Posterior vena cava (tissue), 2 donors: Measurements from ENCODE around the gene GABRR2. TPM values are rescaled to one million over a fixed set of nuclear protein-coding genes. Genes with fewer than 3 reads are reported as not detected.

Experiments
- DNase-seq: peaks from one replicate; pipeline ENCODE4 v3.0.0-alpha.2; 2020; ENCODE audit warnings: low spot score
- intact Hi-C, 2 donors: fragments of 100-400 bp; cut with DNase I; formaldehyde crosslinking; loops; one replicate each; pipeline versions ENCODE4 v1.14.1 to v1.14.2; 2022 to 2023
- total RNA-seq, 2 donors: library from RNA; stranded (reverse); fragmentation: NEBNext Ultra II Directional; extraction: Animal tissue kit (Norgen Biotek cat#: 25700); gene quantifications; one replicate each; pipeline ENCODE4 v1.2.1, GENCODE V29; 2021
- donor health status: DM: yes; HTN: yes; CAD: no.
- donor health status: DM: yes; HTN: yes; CAD: no.

Gene GABRR2
- total RNA-seq, 2 donors from 2014 or later, result 0.93 to 1.7 TPM

DNA sequence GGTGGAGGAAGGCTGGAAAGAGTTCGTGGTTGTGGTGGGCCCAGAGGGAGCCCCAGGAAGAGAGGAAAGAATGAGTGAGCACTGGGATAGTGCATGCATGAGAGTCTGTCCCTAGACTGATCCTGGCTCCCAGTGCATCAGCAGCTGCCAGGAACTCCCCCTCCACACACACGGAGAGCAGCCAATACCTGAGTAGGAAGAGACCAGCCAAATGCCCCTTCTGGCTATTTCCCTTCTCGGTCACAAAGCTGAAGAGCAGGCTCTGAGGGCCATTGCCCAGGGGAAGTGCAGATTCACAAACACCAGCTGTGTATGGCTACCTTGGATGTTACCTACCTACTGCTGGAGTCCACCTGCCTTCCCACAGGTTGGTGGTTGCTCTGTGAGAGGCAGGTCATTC is 45.1 kb downstream of the GABRR2 start:
- no peak for DNase-seq
- intact Hi-C loops, result no loop called here

DNA sequence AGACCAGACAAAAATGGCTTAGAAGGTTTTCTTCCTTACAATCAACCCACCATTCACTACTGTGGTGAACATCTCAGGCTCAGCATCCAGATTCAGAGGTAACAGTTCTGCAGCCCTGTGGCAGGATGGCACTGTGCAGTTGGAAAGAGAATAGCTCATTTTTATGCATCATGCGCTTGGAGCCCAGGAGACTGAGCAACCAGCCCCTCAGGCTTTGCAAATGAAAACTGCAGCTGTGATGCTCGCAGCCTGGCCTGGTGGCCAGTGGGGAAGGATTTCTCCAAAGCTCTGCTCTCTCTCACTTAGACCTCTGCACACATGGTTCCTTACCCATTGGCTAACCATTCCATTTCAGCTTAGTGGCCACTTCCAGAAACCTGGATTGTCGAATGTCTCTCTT is 45.8 kb downstream of the GABRR2 start:
- intact Hi-C loops, result no loop called here
- no peak for DNase-seq

DNA sequence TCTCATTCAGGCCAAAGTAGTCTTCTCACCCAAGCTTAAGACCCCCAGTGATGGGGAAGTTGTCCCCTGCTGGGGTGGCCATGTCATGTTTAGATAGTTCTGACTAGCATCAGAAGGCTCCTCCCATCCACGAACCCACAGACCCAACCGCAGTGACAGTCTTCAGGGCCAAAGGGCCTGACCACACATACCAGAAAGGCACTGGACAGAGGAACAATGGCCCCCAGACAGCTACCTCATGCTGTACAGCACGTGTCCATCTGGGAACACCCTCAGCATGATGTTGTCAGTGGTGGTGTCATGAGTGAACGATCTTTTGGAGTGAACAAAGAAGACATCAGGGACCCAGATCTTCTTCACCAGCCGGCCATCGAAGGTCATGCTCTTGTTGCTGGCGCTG is 46.3 kb downstream of the GABRR2 start:
- no peak for DNase-seq
- intact Hi-C loops, result no loop called here

DNA sequence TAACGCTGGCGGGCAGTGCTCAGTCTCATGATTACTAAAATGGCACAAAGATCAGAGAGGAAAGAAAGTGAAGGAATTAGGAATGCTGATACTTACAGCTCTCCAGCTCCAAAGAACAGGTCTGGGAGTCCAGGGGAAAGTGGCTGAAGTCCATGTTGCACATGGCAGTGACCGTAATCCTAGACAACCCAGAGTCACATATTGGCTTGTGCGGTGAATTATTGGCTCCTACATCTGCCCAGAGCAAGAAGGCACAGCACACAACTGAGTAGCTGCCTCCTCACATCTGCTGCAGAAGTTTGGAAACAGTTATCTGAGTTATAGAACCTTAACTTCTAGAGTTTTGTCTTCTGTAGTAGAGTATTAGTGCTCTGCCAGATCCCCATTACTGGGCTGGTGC is 47.2 kb downstream of the GABRR2 start:
- intact Hi-C loops, result no loop called here

DNA sequence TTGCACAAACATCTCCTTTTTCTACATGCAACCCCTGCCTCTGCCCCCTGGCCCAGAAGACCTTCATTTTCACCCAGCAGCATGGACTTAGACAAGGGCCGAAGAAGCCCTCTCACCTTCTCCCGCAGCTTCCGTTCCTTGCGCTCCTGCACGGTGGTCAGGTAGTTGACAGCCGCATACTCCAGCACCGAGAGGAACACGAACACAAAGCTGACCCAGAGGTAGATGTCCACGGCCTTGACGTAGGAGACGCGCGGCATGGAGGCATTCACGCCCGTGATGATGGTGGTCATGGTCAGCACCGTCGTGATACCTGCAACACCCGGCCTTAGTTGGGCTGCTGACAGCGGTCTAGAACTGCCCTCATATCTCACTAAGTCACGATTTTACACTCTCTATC is 50.8 kb downstream of the GABRR2 start:
- intact Hi-C loops, result no loop called here

More for the DNA sequence above, 47.2 kb downstream of the GABRR2 start:
- no peak for DNase-seq

DNA sequence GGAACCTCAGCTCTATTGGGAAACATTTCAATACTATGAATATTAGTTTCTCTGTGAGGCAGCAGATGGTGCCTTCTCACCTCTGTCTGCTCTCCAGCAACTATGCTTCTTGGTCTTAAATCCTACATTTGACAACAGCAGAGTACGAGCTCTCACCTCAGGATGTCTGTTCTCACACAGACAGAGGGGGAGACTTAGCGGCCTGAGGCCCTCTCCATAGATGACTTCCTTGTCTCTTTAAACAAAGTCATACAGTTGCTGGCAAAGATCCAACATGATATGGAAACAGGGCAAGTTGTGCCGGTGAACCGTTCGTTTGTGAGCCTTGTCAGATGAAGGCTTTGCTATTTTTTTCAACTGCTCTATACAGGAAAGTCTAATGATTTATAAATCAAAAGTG is 54.3 kb downstream of the GABRR2 start:
- no peak for DNase-seq
- intact Hi-C loops, result no loop called here

More for the DNA sequence above, 50.8 kb downstream of the GABRR2 start:
- no peak for DNase-seq

DNA sequence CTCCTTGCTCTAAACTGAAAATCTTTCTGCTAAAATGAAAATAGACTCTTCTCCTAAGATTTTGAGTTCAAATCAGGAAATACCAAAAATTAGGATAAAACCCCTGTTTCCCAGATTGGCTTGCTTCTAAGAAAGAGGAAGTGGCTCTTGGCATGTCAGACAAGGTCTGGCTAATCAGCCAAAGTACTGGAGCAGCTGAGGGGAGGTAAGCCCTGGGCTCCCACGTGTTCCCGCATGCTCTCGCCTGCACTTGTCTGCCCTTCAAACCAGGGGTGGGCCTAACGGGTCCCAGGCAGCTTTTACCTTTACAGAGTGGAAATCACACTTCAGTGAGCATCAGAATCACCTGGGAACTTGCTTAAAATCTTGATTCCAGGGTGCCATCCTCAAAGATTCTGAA is 54.8 kb downstream of the GABRR2 start:
- intact Hi-C loops, result no loop called here
- no peak for DNase-seq

DNA sequence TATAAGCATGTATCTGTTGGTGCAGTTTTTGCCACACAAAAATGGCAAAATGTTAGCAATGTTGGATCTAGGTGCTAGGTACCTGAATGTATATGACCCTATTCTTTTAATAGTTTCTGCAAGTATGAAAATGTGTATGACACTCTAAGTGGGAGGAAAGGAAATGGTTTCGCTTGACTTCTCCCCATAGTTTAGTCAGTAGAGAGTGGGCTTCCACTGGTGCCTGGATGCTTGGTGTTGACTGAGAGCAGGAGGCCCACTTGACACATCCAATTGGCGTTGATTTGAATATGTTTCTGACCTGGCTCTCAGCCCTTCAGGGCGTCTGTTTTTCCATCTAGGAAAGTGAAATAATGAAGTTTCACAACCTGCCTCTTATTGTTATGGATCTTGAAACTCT is 56.2 kb downstream of the GABRR2 start:
- no peak for DNase-seq
- intact Hi-C loops, result no loop called here

DNA sequence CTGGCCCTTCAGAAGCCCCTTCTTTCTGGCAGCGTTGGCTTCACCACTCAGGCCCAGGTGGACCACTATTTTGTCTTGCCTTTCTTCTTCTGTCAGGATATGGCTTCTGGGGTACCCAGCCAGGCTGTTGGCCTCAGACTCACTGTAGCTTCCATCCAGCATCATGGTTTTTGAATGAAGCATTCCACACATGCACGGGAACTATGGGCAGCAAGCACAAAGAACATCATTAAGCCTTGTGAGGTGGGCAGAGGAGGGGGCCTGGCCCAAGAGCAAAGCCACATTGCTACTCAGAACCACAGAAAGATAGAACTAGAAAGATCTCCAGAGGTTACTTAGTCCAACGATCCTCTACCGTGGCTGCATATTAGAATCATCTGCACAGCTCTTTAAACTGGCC is 57.3 kb downstream of the GABRR2 start:
- intact Hi-C loops, result no loop called here
- no peak for DNase-seq

DNA sequence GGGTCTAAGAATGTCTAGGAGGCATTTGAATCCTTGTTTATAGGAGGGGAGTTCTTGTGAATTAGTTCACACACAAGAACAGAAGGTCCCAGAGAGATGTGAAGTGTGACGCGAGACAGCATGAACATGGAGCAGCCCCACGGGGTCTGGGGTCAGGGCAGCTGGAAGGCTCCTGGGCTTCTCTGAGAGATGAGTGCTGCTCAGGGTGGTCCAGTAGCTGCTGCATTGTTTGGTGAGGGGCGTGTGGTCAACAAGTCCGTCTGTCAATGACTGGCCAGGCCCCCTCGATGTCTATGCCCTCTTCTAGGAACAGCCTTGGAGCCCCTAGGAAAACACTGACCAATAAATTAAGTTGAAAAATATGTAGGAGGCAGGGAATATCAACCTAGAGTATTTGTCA is 57.8 kb downstream of the GABRR2 start:
- no peak for DNase-seq
- intact Hi-C loops, result no loop called here

DNA sequence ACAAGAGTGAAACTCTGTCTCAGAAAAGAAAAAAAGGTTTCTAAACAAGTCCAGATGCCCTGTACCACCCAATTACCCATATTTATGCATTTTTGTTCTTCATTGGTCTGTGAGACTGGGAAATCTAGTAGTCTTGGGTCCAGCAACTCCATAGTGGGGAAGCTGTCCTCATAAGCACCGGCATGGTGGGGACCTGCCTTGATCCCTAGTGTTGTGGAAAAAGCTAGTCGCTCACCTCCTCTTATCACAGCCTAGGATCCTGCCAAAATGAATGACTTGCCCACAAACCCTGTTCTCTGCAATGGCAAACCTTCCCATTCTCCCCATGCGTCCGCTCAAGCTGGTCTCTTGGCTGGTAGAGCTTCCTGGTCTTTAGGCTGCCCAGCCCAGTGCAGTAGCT is 59.7 kb downstream of the GABRR2 start:
- intact Hi-C loops, result no loop called here

DNA sequence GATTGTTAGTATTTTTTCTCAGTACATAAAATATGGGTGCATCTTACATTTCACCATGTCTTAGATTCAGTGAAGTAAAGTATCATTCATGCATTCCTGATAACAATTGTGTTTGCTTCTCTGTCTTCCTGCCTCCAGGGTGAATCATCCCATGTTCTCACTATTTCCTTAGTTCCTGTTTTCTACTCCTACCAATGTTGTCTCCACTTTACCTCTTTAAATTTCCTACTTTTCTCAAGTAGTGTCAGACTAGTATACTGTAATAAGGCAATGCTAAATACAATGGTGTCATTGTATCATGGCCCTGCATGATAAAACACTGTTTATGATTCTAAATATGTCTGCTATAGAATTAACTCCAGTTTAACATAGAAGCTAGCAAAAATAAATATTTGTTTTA is 60.5 kb downstream of the GABRR2 start:
- no peak for DNase-seq
- intact Hi-C loops, result no loop called here

More for the DNA sequence above, 59.7 kb downstream of the GABRR2 start:
- no peak for DNase-seq

DNA sequence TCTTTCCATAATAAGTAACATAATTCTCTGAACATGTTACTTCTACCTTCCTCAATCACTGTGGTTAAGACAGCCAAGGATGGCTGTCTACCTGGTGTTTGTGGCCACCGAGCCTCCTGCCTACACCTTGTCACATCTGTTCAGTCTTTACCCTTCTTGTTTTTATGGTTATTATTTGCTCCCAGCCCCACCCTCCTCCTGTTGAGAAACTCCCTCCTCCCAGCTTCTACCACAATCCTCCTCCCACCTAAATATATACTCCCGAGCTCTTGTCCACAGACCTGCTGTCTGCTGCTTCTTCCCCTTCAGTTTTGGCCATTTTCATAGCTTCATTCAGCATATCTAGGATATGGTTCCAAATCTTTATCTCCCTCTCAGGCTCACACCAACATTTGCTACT is 62.2 kb downstream of the GABRR2 start:
- DNase-seq, result no peak
- intact Hi-C loops, result no loop called here

DNA sequence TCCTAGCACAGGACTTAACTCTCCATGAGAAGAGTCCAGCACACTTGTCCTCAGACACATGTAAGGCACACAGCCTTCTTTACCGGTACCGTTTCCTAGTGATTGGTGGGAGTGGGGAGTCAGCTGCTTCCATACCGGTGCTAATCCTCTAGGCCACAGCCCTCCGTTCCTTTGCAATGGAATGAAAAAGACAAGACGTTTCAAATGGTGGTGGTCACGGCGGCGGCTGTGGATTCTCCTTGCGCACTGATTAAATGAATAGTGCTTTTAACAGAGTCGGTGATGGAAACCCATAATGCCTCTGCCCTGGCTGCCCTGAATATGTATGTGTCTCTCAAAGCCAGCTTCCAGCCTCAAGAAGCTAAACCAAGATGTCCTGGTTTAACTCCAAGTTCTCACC is 63.1 kb downstream of the GABRR2 start:
- intact Hi-C loops, result no loop called here

DNA sequence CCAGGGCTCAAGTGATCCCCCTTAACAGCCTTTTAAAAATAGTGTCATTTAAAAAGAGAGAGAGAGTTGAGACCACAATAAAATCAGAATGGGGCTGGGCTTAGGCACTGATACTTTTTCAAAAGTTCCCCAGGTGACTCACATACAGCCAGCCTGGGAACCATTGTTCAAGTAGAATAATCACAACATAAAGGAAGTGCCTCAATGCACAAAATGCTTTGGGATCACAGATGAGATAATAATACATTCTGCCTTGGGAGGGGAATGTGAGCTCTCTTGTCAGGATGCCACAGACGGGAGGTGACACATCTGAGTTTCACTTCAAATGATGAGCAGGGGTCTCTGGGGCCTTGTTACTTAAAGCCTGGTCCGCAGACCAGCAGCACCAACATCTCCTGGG is 63.9 kb downstream of the GABRR2 start:
- no peak for DNase-seq
- intact Hi-C loops, result no loop called here

More for the DNA sequence above, 63.1 kb downstream of the GABRR2 start:
- DNase-seq, result no peak

DNA sequence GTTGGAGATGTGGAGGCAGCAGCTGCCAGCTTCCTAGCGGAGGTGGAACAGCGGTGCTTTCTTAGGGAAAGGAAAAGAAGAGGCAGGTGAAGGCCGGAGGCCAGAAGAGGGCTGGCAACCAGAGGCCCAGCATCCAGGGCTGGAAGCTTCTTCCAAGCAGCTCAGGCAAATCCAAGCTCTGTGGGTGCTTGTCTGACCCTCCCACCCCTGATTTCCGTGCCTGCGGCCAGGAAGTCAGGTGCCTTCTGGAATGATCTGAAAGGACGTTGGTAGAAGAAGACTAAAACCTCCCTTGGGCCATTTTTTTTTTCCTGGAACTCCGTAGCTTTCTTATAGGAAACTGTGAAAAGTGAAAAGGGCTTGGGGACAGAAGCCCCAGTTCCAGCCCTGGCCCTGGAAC is 64.9 kb downstream of the GABRR2 start:
- DNase-seq, result no peak
- intact Hi-C loops, result no loop called here

DNA sequence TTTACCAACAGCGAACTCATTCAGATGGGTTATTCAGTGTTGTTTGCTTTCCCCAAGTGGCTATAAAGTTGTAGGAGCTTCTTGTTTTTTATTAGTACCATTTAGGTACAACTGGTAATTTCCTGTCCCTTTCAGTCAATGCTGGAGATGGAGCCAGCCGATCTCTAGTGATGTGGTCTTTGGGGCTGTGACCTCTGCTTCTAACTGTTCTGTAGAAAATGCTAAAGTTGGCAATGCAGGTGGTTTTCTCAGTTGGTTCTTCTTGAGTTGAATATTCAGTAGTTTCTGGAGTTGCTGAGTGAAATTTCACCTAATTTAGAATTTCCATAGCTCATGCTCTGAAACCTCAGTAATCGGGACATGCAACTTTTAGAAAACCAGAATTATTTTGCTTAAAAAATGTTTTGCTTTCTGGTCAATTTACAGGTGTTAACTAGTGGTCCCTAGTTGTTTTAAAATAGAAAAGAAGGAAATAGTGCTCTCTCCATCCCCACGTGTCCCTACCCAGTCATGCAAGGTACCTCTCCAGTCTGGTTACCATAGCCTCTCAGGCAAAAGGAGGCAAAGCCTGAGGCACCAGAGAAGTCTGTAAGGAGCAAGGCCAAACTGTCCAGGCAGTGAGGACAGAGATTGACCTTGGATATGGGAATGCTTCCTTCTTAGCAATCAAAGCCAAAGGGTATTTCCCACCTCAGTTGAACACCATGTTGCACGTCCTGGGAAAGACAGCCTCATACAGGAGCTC is 70.7 kb downstream of the GABRR2 start:
- intact Hi-C loops, result loop anchor here in 1 of 2 donors (5.0 kb wide), 2 partner anchors 122 to 262 kb away; no protein-coding TSS in a partner anchor
- no peak for DNase-seq

DNA sequence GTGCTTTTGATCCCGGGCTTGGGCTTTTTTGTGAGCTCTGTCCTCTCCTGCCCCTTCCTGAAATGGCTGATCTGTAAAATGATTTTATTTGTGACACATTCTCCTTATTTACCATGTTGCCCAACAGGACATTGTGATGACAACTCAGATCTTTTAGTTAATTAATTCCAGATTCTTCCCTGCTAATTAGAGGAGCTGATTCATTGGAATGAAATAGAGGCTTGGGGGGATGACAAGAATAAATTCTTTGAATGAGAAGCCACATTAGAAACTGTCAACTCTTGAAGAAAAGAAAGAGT is 71.8 kb downstream of the GABRR2 start:
- intact Hi-C loops, result loop anchor here in 1 of 2 donors (5.0 kb wide), 2 partner anchors 121 to 261 kb away; no protein-coding TSS in a partner anchor

DNA sequence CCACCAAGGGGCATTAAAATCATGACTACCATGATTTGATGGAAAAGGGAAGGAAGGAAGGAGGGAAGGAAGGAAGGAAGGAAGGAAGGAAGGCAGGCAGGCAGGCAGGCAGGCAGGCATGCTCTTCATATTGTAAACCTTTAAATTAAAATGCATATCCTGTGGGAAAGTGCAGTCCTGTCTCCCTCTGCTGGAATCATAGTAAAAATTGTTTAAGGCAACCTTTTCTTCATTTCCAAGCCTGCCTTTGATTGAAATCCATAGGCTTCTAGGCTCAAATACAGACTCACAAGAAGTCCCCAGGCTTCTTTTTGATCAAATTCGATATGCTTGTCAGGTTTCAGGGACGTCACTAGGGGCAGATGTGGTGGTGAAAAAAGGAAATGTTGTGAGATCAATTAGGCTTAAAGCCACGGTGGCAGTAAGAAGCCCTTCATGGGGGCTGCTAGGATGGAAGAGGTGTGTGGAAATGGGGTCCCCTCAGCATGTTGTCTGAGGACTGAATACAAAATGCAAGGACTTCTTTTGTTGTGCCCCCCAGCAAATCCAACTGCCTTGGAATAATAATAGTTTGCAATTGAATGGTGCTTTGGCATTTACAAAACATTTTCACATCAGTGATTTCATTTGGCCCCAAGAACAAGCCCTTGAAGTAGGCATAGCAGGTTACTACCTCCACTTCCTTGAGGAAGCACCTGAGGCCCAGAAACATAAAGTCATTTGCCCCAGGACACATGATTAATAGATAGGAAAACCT is 72.3 kb downstream of the GABRR2 start:
- intact Hi-C loops, result loop anchor here in 1 of 2 donors (5.0 kb wide), 2 partner anchors 120 to 260 kb away; no protein-coding TSS in a partner anchor
- DNase-seq, result no peak

More for the DNA sequence above, 71.8 kb downstream of the GABRR2 start:
- DNase-seq, result no peak

DNA sequence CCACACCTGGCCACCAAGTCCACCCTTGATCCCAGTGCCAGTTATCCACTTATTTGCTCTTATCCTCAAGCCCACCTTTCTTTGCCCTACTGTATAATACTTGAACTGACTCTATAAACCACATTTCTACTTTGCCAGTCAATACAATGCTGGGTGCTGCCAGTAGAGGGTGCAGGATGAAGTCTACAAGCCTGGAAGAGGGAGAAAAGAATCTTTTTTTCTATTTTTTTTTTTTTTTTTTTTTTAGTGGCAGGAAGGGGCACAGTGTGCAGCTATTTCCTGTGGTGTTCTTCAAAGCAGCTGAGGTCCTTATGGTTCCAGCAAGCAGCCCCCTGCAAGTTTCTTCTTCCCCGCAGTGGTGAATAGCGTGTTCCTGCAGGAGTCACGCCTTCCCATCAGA is 75.8 kb downstream of the GABRR2 start:
- intact Hi-C loops, result loop anchor here in 1 of 2 donors (5.0 kb wide), 1 partner anchor 122 kb away; the partner anchor contains the start of gene SRSF12

DNA sequence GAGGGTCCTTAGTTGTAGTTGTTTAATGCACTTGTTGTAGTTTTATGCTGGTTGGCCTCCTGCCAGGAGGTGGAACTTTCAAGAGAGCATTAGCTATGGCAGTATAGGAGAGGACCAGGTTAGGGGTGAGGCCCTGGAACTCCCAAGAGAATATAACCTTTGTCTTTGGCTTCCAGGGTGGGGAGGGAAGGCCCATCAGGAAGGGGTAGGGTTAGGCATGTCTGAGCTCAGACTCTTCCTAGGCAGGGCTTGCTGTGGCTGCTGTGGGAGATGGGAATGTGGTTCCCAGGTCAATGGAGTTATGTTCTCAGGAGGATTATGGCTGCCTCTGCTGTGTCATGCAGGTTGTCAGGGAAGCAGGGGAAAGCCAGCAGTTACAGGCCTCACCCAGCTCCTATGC is 77.9 kb downstream of the GABRR2 start:
- intact Hi-C loops, result loop anchor here in 1 of 2 donors (5.0 kb wide), 1 partner anchor 120 kb away; the partner anchor contains the start of gene SRSF12

More for the DNA sequence above, 75.8 kb downstream of the GABRR2 start:
- no peak for DNase-seq

More for the DNA sequence above, 77.9 kb downstream of the GABRR2 start:
- no peak for DNase-seq
